Heart left ventricle (tissue), 16 donors: Measurements from ENCODE around the gene FER. TPM values are rescaled to one million over a fixed set of nuclear protein-coding genes. Genes with fewer than 3 reads are reported as not detected.

ENCODE experiments used
- ATAC-seq, 4 donors: fragments of 200-7000 bp; cut with Tn5 transposase; one replicate each; pipeline ENCODE4 v1.9.1; 2020 to 2022; ENCODE audit warnings: moderate library complexity in 4 of 4, mild to moderate bottlenecking in 3 of 4, moderate number of reproducible peaks in 1 of 4
- DNase-seq, 5 donors: peaks; one replicate each; pipeline ENCODE4 v3.0.0-alpha.2; 2020
- H3K27ac ChIP-seq, 12 donors: fragments of 200-600 bp; sonication (generic) in 4 of 12; one replicate each; pipeline versions ENCODE4 v1.5.0 to v1.8.0; 2016 to 2022; ENCODE audit warnings: mild to moderate bottlenecking in 2 of 12
- H3K27me3 ChIP-seq, 9 donors: fragments of 200-600 bp; sonication (generic) in 2 of 9; one replicate each; pipeline versions ENCODE4 v1.5.1 to v1.8.0; 2016 to 2022; ENCODE audit warnings: mild to moderate bottlenecking in 3 of 9
- H3K36me3 ChIP-seq, 9 donors: fragments of 200-600 bp; sonication (generic) in 2 of 9; one replicate each; pipeline versions ENCODE4 v1.5.0 to v1.8.0; 2018 to 2022; ENCODE audit warnings: mild to moderate bottlenecking in 2 of 9
- H3K4me1 ChIP-seq, 12 donors: fragments of 200-600 bp; sonication (generic) in 4 of 12; one replicate each; pipeline versions ENCODE4 v1.5.0 to v1.8.0; 2016 to 2022; ENCODE audit warnings: mild to moderate bottlenecking in 3 of 12
- H3K4me3 ChIP-seq, 12 donors: fragments of 200-600 bp; sonication (generic) in 4 of 12; one replicate each; pipeline versions ENCODE4 v1.5.0 to v1.8.0; 2017 to 2022; ENCODE audit warnings: mild to moderate bottlenecking in 9 of 12, moderate library complexity in 4 of 12
- H3K9me3 ChIP-seq, 12 donors: fragments of 200-600 bp; sonication (generic) in 4 of 12; one replicate each; pipeline versions ENCODE4 v1.5.0 to v1.8.0; 2016 to 2022; ENCODE audit warnings: mild to moderate bottlenecking in 1 of 12
- CTCF ChIP-seq, 12 donors: fragments of 200-600 bp; sonication (generic) in 4 of 12; IDR thresholded peaks; one replicate each; pipeline versions ENCODE4 v1.5.0 to v1.8.0; 2018 to 2022; ENCODE audit warnings: antibody characterized with exemption in 12 of 12, mild to moderate bottlenecking in 5 of 12
- POLR2A ChIP-seq, 2 donors: fragments of 450-650 bp; IDR thresholded peaks; one replicate each; pipeline ENCODE4 v1.6.1; 2017; ENCODE audit warnings: antibody characterized with exemption in 2 of 2, mild to moderate bottlenecking in 2 of 2, moderate library complexity in 2 of 2
- WGBS, 4 donors: extraction: QIAGEN DNeasy Blood & Tissue Kit in 2 of 4; methylation state at CpG; one replicate each; pipeline versions ENCODE4 v1.1.5 to v1.1.7; 2013 to 2018; 5-methylcytosine and 5-hydroxymethylcytosine counted together
- intact Hi-C, 10 donors: fragments of 100-400 bp; cut with DNase I; formaldehyde crosslinking; loops; one replicate each; pipeline versions ENCODE4 v1.11.1 to v1.14.2; 2022
- polyA plus RNA-seq, 2 donors: library from polyadenylated mRNA; stranded (reverse); fragments of 200-250 nt; gene quantifications; one replicate each; pipeline ENCODE4 v1.2.3, GENCODE V29; 2013
- total RNA-seq, 9 donors: library from RNA; depleted of rRNA in 2 of 9; stranded (reverse); fragments of >200 nt in 2 of 9; fragmentation: NEBNext Ultra II Directional in 3 of 9; extraction: Animal tissue kit (Norgen Biotek cat#: 25700) in 3 of 9; gene quantifications; one replicate each; pipeline versions ENCODE4 v1.1.0 to v1.2.4, GENCODE V29; 2016 to 2023
- donor health status: ischemic (EF 13 %, LVEDD 7.1; RV severe dilation, severe dysfunction).
- donor health status: healthy with polysubstance abuse.
- donor health status: DM: no; HTN: yes; CAD: no.
- donor health status: DM: no; HTN: no; CAD: no.
- donor health status: ischemic (EF 25% LVEDD 6.9; RV normal size, moderate dysfunction).
- donor health status: ischemic (EF 25% LVEDD 5.7; RV mildly dilated, moderate dysfunction).
- donor health status: healthy.
- donor health status: DM: yes; HTN: yes; CAD: no.
- donor health status: ischemic (EF 35%, LVEDD 5.7; RV mildly dilated, moderate dysfunction).
- donor health status: nonischemic (EF 11% LVEDD 7.7; RV severe dilation, severe dysfunction).
- donor health status: DM: yes; HTN: yes; CAD: no.
- donor health status: PGD.
- donor health status: ischemic (EF 29% LVEDD 5.4; RV normal size, mild dysfunction).
- donor health status: nonischemic (EF 23%, LVEDD 6.1; RV moderate dilation, normal function).

The FER gene
- total and polyA plus RNA-seq, 11 donors = 1.4 to 25.7 (median 13.1) TPM

GRCh38 chr5:109053995-109054417 lies 306.3 kb downstream of the FER start:
- intact Hi-C loops = no loop called here
- no peak overlapping the region for H3K4me3 ChIP-seq

GRCh38 chr5:109060378-109061025 lies 312.8 kb downstream of the FER start:
- intact Hi-C loops = no loop called here
- Histone ChIP-seq H3K4me1 (peaks cover 0 to 10% (median 0%) of the 10 kb centered on the region in 12 donors), H3K27ac (no peak overlapping the region), H3K36me3 (peaks cover 0 to 5% (median 0%) of the 10 kb centered on the region in 9 donors), H3K27me3 (no peaks in the 10 kb centered on the region), H3K4me3 (no peak overlapping the region), H3K9me3 (peaks cover 0 to 11% (median 0%) of the 10 kb centered on the region in 12 donors)
- TF ChIP-seq POLR2A (IDR thresholded peaks at IDR 0.05) (no peak), CTCF (IDR thresholded peaks at IDR 0.05) (no peak)
- ATAC-seq = no peak
- peak in 1 of 5 donors; percentile 20 for DNase-seq
- 90 to 93% (median 92%) methylated on average over 7 of the region's 7 CpGs for WGBS, 4 donors

More at GRCh38 chr5:109053995-109054417, 306.3 kb downstream of the FER start:
- Histone ChIP-seq H3K36me3 (peaks cover 0 to 10% (median 0%) of the 10 kb centered on the region in 9 donors), H3K4me1 (no peaks in the 10 kb centered on the region), H3K9me3 (peaks cover 0 to 11% (median 0%) of the 10 kb centered on the region in 12 donors), H3K27ac (no peak overlapping the region), H3K27me3 (no peaks in the 10 kb centered on the region)
- DNase-seq = no peak
- 49 to 56% (median 52%) methylated on average over 4 of the region's 4 CpGs for WGBS, 4 donors
- no peak for TF ChIP-seq POLR2A (IDR thresholded peaks at IDR 0.05)
- no peak for TF ChIP-seq CTCF (IDR thresholded peaks at IDR 0.05)
- ATAC-seq = no peak

GRCh38 chr5:109062664-109063063 lies 315.0 kb downstream of the FER start:
- ATAC-seq (peak in 3 of 4 donors; percentile 42 to 64 (median 43)), DNase-seq (no peak)
- Histone ChIP-seq H3K36me3 (peaks cover 0 to 5% (median 0%) of the 10 kb centered on the region in 9 donors), H3K4me1 (peaks cover 0 to 10% (median 0%) of the 10 kb centered on the region in 12 donors), H3K9me3 (no peaks in the 10 kb centered on the region), H3K27ac (peak overlapping the region in 1 of 12 donors; percentile 40), H3K27me3 (no peaks in the 10 kb centered on the region), H3K4me3 (no peak overlapping the region)
- TF ChIP-seq CTCF (IDR thresholded peaks at IDR 0.05) = no peak
- 33 to 53% (median 43%) methylated on average over 1 of the region's 1 CpG for WGBS, 4 donors
- intact Hi-C loops = no loop called here

GRCh38 chr5:109063223-109063622 lies 315.5 kb downstream of the FER start:
- H3K27ac ChIP-seq = peak overlapping the region in 1 of 12 donors; percentile 40
- intact Hi-C loops = no loop called here

More at GRCh38 chr5:109063223-109063622, 315.5 kb downstream of the FER start:
- Histone ChIP-seq H3K4me1 (peaks cover 0 to 10% (median 0%) of the 10 kb centered on the region in 12 donors), H3K4me3 (no peak overlapping the region), H3K9me3 (no peaks in the 10 kb centered on the region), H3K27me3 (no peaks in the 10 kb centered on the region), H3K36me3 (peaks cover 0 to 5% (median 0%) of the 10 kb centered on the region in 9 donors)
- TF ChIP-seq CTCF (IDR thresholded peaks at IDR 0.05) = no peak
- 95 to 97% (median 95%) methylated on average over 1 of the region's 1 CpG for WGBS, 4 donors
- ATAC-seq (peak in 1 of 4 donors; percentile 28), DNase-seq (no peak)
